CD4-positive, alpha-beta T cell treated with Interleukin-15 for 1 hour (primary cell): Measurements from ENCODE around the gene MTFP1.
A peak's percentile ranks its signal among the peaks of the same experiment; 100 is the strongest.
"Not testable (repeated sequence)": the region's sequence is repeated elsewhere in the genome, so short reads cannot be mapped to it uniquely, and the experiment has no call there.

Experiments
- DNase-seq: peaks from one replicate; pipeline ENCODE4 v3.0.0-alpha.2; 2020

The MTFP1 gene, protein sequence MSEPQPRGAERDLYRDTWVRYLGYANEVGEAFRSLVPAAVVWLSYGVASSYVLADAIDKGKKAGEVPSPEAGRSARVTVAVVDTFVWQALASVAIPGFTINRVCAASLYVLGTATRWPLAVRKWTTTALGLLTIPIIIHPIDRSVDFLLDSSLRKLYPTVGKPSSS

DNA sequence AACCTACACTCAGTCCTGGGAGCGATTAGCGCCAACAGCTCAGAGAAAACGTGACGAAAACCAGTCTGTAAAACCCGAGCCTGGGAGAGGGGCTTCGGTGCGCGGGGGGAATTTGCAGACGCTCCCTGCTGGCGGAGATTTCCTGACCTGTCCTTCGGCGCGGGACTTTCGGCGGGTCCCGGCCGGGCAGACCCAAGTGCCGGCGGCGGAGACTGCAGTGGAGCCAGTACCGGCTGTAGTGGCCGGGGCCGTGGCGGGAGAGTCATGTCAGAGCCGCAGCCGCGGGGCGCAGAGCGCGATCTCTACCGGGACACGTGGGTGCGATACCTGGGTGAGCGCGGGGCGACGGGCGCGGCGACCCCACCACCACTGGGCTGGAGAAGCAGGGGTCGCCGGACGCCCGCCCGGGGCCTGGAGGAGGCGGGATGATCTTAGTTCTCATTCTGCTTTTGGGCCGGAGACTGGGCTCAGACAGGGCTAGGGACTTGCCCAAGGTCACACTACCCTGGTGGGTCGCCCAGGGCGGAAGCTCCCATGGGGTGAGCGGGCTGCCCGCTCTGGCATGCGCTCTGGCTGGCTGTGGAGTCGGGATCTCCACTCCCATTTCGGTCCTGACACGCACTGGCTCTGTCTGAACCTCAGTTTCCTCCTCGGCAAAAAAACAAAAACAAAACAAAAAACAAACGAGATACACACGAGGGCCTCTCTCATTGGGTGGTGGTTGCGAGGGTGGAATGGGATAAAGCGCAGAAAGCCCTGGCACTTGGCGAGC, at the start of gene MTFP1:
MTFP1 (plus strand) TSS at position 153 of the 772 bp plus-strand sequence; CDS start at position 265, 112 bp downstream.
- DNase-seq: peak; percentile 51

DNA sequence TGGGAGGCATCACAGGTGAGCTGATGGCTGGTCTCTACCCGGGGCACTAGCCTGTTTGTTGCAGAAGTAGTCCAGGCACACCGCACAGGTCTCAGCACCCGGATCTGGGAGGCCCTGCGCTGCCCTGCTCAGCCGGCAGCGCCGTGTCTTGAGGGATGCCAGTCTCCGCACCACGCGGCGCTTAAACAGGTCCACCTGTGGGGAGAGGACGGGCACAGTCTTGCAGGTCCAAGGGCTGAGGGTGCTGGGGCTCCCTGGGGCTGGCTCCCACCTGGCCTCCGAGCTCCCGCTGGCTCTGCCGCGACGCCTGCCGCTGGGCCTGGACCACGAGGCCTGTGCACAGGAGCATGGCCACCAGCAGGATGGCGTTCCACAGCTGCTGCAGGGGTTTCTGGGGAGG, 45.6 kb upstream of the MTFP1 start:
- no peak for DNase-seq

DNA sequence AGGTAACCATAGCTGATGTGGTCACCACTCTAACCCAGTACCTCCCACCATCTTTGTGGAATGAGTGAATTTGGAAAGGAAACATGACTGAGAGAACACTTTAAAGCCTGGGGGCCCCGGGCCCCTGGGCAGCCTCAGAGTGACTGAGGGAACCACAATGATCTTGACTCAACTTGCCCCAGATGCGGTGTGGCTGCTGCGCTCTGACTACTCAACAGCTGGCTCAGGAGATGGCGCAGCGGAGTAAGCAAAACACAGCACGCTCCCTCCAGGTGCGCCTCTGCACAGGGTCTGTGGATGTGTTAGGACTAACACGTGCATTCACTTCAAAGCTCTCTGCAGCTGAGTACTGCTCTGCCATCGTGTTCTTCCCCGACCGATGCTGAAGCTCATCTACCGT, 44.3 kb upstream of the MTFP1 start:
- DNase-seq: no peak

DNA sequence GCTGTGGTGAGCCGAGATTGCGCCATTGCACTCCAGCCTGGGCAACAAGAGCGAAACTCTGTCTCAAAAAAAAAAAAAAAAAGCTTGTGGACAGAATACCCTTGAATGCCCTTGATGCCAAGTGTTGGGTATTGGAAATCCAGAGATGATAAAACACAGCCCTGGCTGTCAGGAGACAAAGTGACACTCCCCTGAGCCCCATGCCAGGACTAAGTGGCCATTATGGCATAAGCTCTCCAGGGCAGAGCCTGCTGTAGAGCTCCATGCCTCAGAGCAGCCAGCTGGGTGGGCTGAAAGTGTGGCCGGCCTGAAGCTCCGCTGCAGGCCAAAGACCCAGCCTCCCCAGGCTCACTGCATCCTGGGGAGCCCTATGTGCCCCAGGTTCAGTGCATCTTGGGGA, 43.2 kb upstream of the MTFP1 start:
- no peak for DNase-seq

DNA sequence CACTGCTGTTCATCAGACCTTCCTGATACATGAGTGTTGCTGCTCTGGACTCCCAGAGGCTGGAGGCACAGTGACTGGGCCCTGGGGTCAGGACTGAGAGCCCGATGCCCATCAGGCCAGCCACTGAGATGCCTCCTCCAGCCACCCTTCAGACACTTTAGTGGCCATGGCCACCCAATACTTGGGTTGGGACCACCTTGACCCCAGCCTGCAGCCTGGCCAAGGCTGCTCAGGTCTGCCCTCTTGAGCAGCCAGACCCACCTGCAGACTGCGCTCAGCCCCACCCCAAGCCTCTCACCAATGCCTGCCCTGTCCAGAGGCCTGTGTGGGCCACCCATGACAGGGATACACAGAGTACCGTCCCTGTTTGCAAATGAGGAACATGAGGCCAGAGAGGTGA, 42.5 kb upstream of the MTFP1 start:
- DNase-seq: no peak

DNA sequence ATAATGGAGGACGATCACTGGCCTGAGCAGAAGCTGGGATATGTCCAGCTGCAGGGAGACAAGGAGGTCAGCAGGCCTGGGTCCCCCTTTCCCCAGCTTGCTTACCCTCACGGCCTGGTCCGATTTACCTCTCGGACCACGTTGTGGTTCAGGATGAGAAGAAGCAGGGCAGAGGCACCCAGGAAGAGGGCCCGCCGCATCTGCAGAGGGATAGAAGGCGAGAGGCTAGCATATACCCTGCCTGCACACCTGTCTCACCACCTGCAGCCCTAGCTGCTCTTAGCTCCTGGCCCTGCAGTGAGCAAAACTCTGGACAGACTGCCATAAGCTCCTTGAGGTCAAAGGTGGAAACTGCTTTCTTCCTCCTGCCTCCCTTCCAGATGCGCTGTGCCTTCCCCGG, 39.6 kb upstream of the MTFP1 start:
- DNase-seq: no peak

DNA sequence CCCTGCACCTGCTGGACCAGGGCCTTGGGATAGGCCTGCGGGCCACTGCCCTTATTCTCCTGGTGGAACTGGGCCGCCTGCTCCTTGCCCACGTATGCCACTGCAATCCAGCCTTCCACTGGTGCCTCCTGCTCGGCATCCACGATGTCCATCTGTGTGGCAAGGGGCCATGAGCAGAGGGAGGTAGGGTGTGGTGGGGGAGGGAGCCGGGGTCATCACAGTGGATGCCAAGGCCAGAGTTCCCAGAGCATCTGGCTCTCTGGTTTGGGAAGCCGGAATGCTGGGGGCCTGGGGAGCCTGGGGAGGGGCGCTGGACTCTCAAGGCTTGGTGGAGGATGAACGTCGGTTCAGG, 39.0 kb upstream of the MTFP1 start:
- no peak for DNase-seq

DNA sequence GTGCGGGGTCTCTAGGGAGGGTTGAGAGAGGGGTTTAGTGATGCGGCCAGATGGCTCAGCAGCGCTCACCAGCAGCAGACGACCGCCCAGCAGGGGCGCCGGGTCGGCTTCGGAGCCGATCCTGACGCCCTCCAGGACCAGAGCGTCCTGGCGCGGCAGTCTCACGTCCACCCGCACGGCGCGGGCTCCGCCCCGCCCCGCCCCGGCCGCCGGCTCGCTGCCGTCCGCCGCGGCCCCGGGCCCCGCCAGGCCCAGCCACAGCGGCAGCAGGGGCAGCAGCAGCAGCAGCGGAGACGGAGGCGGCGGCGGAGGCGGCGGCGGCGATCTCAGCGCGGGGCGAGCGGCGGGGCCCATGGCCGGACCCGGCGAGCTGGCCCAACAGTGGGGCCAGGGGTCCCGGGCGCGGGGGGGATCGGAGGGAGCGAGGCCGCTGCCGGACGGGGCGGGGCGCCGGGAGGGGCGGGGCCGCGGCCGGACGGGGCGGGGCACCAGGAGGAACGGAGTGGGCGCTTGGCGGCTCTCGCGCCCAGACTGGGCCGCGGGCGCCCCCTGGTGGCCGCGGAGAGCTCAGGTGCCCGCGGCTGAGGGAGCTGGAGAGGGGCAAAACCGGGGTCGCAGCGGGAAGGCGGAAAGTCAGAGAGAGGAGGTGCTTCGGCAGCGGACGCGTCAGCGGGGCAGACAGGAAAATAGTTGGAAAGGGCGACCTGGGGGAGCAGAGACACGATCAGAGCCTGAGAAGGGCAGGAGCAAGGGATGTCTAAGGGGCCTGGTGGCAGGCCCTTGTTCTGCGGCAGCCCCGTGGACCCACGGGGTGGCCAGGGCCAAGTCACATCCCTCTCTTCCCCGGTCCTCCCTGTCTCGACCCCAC, 38.4 kb upstream of the MTFP1 start, which contains the start of gene RNF215:
RNF215 (minus strand) TSS at position 452 of the 868 bp plus-strand sequence; CDS start at position 354, 98 bp downstream.
- DNase-seq: peak; percentile 80

DNA sequence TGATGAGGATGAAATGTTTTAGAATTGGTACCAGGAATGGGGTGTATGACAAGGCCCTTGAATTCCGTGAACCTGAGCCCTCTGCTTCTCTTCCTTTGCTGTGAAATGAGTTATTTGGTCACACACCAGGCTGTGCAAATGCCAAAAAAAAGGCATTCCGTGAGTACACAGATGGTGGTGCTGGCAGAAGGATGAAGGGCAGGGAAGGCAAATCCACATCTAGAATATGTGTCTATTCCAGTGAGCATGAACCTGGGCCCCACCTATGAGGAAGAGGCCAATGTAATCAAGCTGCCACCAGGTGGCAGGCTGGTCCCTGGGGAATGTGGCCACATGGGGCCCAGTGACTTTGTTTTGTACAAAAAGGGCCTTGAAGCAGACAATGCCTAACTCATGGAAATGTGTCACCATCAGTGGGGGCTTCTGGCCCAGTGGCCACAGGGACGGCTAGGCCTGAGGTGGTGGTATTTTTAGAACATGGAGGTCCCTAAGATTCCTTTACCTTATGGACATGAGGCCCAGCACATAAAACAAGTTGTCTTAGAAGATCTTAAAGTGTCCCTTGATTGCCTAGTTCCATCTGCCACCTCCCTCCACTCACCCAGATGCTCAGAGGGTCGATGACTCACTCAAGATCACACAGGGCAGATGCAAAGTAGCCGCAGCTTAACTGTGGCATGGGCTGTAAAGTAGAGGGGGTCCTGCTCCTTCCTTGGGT, 34.4 kb upstream of the MTFP1 start:
- peak; percentile 84 for DNase-seq

DNA sequence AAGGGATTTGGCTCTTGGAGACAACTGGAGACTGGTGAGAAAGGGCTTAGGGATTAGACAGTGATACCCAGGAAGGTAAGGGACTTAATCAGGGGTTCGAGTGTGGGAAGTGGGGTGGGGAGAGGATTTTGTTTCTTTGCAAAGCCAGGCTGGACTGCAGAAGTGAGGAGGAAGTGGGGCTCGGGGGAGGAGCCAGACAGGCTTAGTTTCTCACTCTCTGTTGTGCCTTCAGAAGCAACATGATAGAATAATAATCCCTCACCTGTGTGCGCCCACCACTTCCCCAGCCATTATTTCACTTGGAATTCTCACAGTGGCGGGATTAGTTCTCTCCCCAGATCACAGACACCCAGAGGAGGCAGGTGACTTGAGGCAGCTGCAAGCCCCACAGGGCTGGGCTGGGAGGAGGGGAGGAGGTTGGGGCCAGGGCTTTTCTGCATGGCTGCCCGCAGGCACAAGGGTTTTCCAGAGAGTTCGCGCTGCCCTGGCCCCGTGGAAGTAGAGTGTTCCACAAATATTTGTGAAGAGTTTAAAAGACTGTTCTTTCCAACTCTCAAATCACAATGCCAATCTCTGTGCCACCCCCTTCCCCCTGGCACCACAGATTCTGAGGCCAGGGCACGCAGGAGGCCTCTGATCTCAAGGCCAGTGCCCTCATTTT, 32.8 kb upstream of the MTFP1 start:
- DNase-seq: no peak

DNA sequence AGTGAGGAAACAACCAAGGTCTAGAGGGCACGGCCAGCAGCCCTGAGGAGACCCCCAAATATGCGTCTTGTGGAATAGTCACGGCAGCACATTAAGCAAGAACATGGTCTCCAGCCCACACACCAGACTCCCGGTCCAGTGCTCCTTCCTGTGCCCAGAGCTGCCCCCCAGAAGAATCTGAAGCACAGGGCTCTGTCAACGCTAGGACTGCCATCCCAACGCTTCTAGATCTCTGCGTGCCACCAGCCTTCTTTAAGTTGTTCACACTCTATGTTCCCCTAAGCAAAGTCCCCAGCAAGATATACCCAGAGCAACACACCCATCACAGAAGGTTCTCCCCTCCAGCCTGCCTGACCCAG, 32.3 kb upstream of the MTFP1 start:
- DNase-seq: no peak

DNA sequence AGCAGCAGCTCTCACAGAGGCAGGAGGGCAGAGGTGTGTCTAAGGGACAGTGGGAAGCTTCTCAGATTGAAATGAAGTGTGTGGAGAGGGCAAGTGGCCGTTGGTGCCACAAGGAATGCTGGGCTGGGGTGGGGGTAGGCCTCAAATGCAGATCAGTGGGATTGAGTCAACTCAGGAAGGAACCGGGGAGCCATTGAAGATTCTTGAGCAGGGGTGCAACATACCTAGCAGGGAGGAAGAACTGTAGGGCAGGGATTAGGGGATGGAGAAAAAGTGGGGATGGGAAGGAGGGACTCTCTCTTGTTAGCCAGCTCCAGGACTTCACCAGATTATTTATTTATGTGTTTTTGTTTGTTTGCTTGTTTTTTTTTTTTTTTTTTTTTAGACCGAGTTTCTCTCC, 31.7 kb upstream of the MTFP1 start:
- DNase-seq: no peak

DNA sequence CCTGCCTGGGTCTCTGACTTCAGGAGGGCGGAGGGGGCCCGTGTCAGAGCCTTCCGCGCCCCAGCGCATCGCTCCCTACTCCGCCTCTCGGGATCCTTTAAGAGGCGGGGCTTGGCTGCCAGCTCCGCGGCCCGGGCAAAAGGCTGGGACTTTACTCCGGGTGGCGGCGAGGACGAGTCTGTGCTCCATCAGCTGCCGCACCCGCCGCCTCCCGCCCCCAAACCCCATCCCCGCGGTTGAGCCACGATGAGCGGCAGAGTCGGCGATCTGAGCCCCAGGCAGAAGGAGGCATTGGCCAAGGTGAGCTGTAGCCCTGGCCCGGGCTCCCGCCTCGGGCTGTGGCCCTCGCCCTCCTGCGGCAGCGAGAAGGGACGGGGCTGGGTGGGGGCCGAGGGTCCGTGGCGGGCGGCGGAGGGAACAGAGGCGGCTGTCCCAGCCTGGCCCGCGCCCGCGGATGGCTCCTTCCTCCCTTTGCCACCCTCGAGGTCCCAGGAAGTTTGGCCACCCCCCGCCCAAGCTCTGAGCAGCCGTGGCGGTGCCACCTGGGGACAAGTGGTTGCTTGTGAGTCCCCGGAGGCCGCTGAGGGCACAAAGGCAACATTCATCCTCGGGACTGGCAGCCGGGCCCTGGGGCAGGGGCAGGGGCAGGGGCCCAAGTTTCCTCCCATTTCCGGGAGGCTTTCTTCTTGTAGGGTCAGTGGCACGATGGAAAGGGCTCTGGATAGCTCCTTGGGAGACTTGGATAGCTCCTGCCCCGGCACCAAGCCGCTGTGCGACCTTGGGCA, 28.5 kb upstream of the MTFP1 start, which contains the start of gene SEC14L2:
SEC14L2 (plus strand) TSS at position 148 of the 785 bp plus-strand sequence; CDS start at position 247, 99 bp downstream.
- DNase-seq: peak; percentile 52

DNA sequence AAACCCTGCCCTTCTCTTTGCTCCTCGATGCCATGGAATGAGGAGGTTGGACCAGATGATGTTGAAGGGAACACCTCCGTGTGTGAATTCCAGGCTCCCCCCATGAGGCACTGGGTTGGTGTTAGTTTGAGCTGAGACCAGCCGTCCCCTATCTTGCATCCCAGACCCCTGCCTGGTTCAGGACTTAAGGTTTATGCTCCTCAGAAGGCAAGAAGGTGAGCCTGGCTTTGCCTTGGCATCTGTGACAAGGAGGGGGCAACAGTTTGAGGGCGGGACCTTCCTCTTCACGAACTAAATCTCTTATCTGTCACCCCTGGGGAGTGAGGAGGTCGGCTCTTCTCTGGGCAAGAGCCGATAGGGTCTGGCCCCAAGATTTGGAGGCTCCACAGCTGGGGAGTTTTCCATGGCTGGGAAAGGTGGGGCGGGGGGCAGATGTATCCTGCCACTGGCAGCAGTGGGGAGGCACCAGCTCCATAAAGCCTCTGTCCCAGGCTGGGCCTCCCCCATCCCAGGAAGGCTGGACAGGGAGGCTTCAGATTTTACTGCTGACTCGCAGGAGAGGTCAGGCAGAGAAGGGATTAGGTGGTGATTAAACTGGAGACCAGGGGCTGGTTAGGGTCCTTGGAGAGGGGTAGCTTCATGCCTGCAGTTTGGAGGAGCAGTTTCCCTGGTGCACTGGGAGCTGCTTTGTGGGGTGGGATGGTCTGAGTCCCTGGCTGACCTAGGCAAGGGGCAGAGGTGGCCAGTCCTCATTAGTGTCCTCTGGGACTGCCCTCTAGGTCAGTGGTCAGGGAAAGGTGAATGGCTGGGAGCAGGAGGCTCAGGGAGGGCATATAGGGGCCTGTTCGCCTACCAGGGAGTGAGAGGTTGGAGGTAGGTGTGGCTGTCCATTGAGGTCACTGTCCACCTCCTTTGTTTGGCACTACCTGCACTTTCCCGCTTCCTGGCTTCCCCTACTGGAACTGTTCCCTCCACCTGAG, 27.6 kb upstream of the MTFP1 start:
- DNase-seq: no peak

DNA sequence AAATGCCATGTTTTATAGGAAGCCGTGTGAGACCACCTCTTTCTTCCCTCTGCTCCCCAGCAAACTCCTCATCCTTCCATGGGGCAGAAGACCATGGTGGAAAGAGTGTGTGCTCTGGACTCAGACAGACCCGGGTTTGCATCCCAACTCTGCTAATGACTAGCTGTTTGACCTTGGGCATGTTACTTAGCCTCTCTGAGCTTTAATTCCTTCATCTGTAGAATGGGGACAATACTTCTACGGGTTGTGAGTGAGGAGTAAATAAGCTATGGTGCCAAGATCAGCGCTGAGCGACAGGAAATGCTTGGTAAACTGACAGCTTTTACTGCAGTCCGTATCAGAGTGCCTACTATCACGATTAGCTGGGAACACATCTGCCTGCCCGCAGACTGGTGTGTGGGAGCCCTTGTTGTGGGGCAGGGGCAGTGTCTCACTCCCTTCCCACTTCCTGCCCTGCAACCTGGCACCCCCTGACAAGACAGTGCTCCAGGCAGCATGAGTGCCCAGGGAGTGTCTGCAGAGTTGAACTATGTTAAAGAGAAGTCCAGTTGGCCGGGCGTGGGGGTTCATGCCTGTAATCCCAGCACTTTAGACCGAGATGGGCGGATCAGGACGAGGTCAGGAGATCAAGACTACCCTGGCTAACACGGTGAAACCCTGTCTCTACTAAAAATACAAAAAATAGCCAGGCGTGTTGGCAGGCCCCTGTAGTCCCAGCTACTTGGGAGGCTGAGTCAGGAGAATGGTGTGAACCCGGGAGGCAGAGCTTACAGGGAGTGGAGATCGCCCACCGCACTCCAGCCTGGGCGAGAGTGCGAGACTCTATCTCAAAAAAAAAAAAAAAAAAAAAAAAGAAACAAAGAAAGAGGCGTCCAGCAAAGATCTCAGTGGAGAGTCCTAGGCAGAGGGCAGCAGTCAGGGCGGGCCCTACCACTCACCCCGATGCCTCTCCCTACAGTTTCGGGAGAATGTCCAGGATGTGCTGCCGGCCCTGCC, 26.6 kb upstream of the MTFP1 start:
- no peak for DNase-seq

DNA sequence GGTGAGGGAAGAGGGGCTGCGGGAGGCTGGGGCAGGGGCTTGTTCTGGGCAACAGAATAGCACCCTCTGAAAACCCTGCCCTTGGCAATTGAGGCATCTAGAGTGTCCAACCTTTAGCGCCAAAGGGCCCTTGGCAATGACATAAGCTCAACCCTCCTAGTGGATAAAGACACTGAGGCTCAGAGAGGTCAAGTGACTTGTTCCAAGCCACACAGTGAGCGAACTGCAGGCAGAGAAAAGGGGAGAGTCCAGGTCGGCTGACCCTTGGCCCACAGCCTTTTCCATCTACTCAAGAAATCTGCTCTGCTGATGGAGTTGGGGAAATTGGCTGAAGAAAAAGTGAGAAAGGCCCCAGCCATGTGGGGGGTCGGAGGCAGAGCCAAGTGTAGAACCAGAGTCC, 25.9 kb upstream of the MTFP1 start:
- DNase-seq: no peak

DNA sequence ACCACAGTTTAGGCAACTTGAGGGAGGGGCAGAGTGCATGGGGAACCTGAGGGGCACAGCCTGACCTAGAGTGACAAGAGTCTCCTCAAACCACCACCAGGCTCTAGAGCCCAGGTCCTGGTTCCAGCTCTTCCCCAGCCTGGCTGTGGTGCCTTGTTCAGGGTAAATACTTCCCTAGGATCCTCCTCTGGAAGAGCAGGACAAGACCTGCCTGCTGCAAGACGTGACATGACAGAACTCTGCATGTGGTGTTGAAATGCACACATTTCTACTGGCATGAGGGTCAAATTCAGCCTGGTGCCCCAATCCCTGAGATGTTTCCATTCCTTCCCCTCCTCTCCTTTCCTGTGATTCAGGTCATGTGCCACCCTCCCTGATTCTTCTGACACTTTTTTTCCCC, 25.4 kb upstream of the MTFP1 start:
- no peak for DNase-seq

DNA sequence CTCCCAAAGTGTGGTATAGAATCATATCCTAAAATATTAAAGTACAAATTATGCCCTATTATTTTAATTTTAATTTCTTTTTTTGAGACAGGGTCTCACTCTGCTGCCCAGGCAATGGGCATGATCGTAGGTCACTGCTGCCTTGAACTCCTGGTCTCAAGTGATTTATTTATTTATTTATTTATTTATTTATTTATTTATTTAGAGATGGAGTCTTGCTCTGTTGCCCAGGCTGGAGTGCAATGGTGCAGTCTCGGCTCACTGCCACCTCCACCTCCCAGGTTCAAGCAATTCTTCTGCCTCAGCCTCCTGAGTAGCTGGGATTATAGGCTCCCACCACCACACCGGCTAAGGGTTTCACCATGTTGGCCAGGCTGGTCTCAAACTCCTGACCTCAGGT, 24.5 kb upstream of the MTFP1 start:
- not testable (repeated sequence) for DNase-seq
